Activated CD8-positive, alpha-beta T cell treated with anti-CD3 and anti-CD28 coated beads, Interleukin-2, amount 10 ng/mL, durations not matched to agents 7 days and 5 days (primary cell): Measurements from ENCODE around the gene ARPP21. TPM values are rescaled to one million over a fixed set of nuclear protein-coding genes. Genes with fewer than 3 reads are reported as not detected.

ENCODE experiments used
- ATAC-seq: fragments of 150-1000 bp; cut with Tn5 transposase; one replicate; pipeline ENCODE4 v1.10.0; 2021; ENCODE audit warnings: moderate library complexity
- CTCF ChIA-PET: fragments of 350-600 bp; sonication (Branson Sonifier 250); formaldehyde crosslinking; loops from one replicate; lab custom pipeline; 2021; ENCODE audit warnings: antibody characterized with exemption; lab: Charles Lee
- POLR2A ChIA-PET: fragments of 350-600 bp; sonication (Branson Sonifier 250); formaldehyde crosslinking; loops from one replicate; lab custom pipeline; 2021; ENCODE audit warnings: antibody characterized with exemption; lab: Charles Lee
- DNase-seq: peaks from one replicate; pipeline ENCODE4 v3.0.0-alpha.2; 2020
- H3K27ac Mint-ChIP-seq: one replicate; pipeline ENCODE4 v1.8.0; 2021; ENCODE audit warnings: mild to moderate bottlenecking, mixed read lengths
- H3K27me3 Mint-ChIP-seq: one replicate; pipeline ENCODE4 v1.8.0; 2021; ENCODE audit warnings: low read depth, mixed read lengths
- H3K36me3 Mint-ChIP-seq: one replicate; pipeline ENCODE4 v1.8.0; 2021; ENCODE audit warnings: low read depth, mixed read lengths
- H3K4me1 Mint-ChIP-seq: one replicate; pipeline ENCODE4 v1.8.0; 2021; ENCODE audit warnings: low read depth, mixed read lengths
- H3K4me3 Mint-ChIP-seq: one replicate; pipeline ENCODE4 v1.8.0; 2021; ENCODE audit warnings: mild to moderate bottlenecking, mixed read lengths
- H3K9me3 Mint-ChIP-seq: one replicate; pipeline ENCODE4 v1.8.0; 2022; ENCODE audit warnings: mixed read lengths; ENCODE audit not compliant: insufficient read depth
- total RNA-seq, 2 experiments: library from RNA; stranded (reverse); gene quantifications; one replicate each; pipeline ENCODE4 v1.2.3, GENCODE V29; 2021

The ARPP21 gene
- total RNA-seq, 2 experiments from 2014 or later = not detected

GRCh38 chr3:35777563-35778554, 138.5 kb downstream of the ARPP21 start:
- DNase-seq = no peak
- CTCF ChIA-PET = no interaction called here
- Mint-ChIP-seq H3K27ac (no peak overlapping the region), H3K4me1 (no peaks in the 10 kb centered on the region), H3K27me3 (no peaks in the 10 kb centered on the region), H3K4me3 (no peak overlapping the region), H3K9me3 (no peaks in the 10 kb centered on the region), H3K36me3 (no peaks in the 10 kb centered on the region)
- ATAC-seq = no peak
- POLR2A ChIA-PET = no interaction called here

GRCh38 chr3:35779611-35780010, 140.3 kb downstream of the ARPP21 start:
- CTCF ChIA-PET = no interaction called here
- no peaks in the 10 kb centered on the region for H3K4me1 Mint-ChIP-seq

GRCh38 chr3:35780800-35781199, 141.5 kb downstream of the ARPP21 start:
- H3K9me3 Mint-ChIP-seq = no peaks in the 10 kb centered on the region
- no peak overlapping the region for H3K4me3 Mint-ChIP-seq
- H3K27me3 Mint-ChIP-seq = no peaks in the 10 kb centered on the region
- ATAC-seq (no peak), DNase-seq (no peak)
- no peak overlapping the region for H3K27ac Mint-ChIP-seq
- POLR2A ChIA-PET = no interaction called here
- H3K36me3 Mint-ChIP-seq = no peaks in the 10 kb centered on the region
- CTCF ChIA-PET = no interaction called here
- H3K4me1 Mint-ChIP-seq = no peaks in the 10 kb centered on the region

More at GRCh38 chr3:35779611-35780010, 140.3 kb downstream of the ARPP21 start:
- Mint-ChIP-seq H3K36me3 (no peaks in the 10 kb centered on the region), H3K4me3 (no peak overlapping the region), H3K27ac (no peak overlapping the region), H3K27me3 (no peaks in the 10 kb centered on the region), H3K9me3 (no peaks in the 10 kb centered on the region)
- POLR2A ChIA-PET = no interaction called here
- DNase-seq = no peak
- no peak for ATAC-seq

- H3K27ac Mint-ChIP-seq = no peak overlapping the region
- no peak for DNase-seq
- no peaks in the 10 kb centered on the region for H3K9me3 Mint-ChIP-seq
- ChIA-PET CTCF (no interaction called here), POLR2A (no interaction called here)
- no peak overlapping the region for H3K4me3 Mint-ChIP-seq
- no peak for ATAC-seq
- H3K36me3 Mint-ChIP-seq = no peaks in the 10 kb centered on the region
- H3K4me1 Mint-ChIP-seq = no peaks in the 10 kb centered on the region
- no peaks in the 10 kb centered on the region for H3K27me3 Mint-ChIP-seq
These were observed 142.2 kb downstream of the ARPP21 start for GRCh38 chr3:35781558-35781957.

DNA sequence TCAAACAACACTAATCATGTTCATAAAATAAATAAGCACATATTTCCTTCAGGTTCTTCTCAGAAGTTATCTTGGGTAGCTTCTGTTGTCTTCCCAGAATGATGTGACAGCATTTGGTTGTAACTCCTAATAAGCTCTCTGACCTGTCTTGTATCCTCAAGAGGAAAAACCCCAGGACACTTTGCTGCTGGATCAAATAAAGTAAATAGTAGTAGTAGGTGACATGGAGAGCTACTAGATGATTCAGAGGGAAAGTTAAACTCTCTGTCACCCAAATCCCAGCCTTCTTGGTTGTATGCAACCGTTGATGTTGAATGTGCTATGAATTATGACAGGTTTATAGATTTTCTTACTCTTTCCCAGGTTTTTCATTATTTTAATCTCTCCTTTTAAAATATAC, 143.0 kb downstream of the ARPP21 start:
- Mint-ChIP-seq H3K27me3 (no peaks in the 10 kb centered on the region), H3K4me3 (no peak overlapping the region), H3K4me1 (no peaks in the 10 kb centered on the region), H3K9me3 (no peaks in the 10 kb centered on the region), H3K27ac (no peak overlapping the region), H3K36me3 (no peaks in the 10 kb centered on the region)
- ChIA-PET CTCF (no interaction called here), POLR2A (no interaction called here)
- DNase-seq (no peak), ATAC-seq (no peak)

- Mint-ChIP-seq H3K27ac (no peak overlapping the region), H3K9me3 (no peaks in the 10 kb centered on the region), H3K4me1 (no peaks in the 10 kb centered on the region), H3K4me3 (no peak overlapping the region), H3K27me3 (no peaks in the 10 kb centered on the region), H3K36me3 (no peaks in the 10 kb centered on the region)
- ChIA-PET POLR2A (no interaction called here), CTCF (no interaction called here)
- ATAC-seq (no peak), DNase-seq (no peak)
These were observed 144.8 kb downstream of the ARPP21 start for GRCh38 chr3:35784169-35784568.

DNA sequence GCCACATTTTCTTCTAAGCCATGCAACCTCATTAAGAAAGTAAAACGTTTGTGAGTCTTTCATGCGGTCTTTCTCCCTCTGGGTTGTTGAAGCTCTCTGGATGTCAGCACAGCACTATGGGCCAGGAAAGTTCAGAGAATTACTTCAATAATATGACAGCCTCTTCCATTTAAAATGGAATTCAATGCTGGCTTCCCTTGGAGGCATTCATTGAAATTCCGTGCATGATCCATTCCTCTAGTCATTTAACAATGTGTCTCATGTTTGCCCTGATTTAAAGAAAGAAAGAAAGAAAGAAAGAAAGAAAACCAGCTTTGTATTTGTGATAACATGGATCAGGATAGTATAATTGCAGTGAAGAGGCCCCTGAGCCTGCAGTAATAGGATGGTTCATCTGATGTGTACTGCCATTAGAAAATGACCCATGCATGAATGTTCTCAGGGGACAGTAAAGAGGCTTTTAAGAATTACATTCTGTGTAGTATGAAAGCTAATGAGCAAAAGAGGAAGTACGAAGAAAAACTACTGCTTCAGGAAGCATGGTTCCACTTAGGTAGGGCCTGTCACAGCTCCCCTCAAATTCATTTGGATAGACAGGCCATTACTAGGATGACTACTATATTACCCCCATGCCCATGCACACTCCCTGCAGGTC, 146.0 kb downstream of the ARPP21 start:
- no peaks in the 10 kb centered on the region for H3K9me3 Mint-ChIP-seq
- ChIA-PET CTCF (no interaction called here), POLR2A (no interaction called here)
- H3K4me3 Mint-ChIP-seq = no peak overlapping the region
- no peaks in the 10 kb centered on the region for H3K36me3 Mint-ChIP-seq
- H3K27ac Mint-ChIP-seq = no peak overlapping the region
- ATAC-seq = no peak
- DNase-seq = no peak
- H3K27me3 Mint-ChIP-seq = no peaks in the 10 kb centered on the region
- no peaks in the 10 kb centered on the region for H3K4me1 Mint-ChIP-seq

GRCh38 chr3:35787936-35788335, 148.6 kb downstream of the ARPP21 start:
- Mint-ChIP-seq H3K36me3 (no peaks in the 10 kb centered on the region), H3K27me3 (no peaks in the 10 kb centered on the region), H3K4me3 (no peak overlapping the region), H3K4me1 (no peaks in the 10 kb centered on the region), H3K9me3 (no peaks in the 10 kb centered on the region), H3K27ac (no peak overlapping the region)
- POLR2A ChIA-PET = no interaction called here
- CTCF ChIA-PET = interaction anchor here (0.6 kb wide), 1 partner anchor 1297 kb away, joined by 3 read pairs; no protein-coding TSS in a partner anchor
- DNase-seq (no peak), ATAC-seq (no peak)

- no peak for ATAC-seq
These were observed 149.9 kb downstream of the ARPP21 start for GRCh38 chr3:35789042-35789831.

DNA sequence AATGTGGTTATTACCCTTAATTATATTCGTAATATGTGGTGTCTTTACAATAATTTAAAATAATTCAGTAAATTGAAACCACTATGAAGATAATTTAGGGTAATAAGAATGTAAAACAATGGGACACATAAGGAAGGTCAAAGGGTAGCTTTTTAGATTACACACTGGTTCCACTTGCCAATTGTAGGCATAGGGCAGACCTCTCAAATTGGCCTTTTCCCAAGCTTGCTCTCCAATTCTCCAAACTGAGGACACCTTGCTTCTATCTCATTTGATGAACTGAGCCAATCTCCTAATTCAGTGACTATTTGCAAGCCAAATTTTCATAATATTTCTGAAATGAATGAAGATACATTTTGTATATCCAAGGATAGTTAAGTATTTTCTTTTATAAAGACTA, 151.4 kb downstream of the ARPP21 start:
- Mint-ChIP-seq H3K36me3 (no peaks in the 10 kb centered on the region), H3K9me3 (no peaks in the 10 kb centered on the region), H3K27ac (no peak overlapping the region), H3K4me1 (no peaks in the 10 kb centered on the region), H3K27me3 (no peaks in the 10 kb centered on the region), H3K4me3 (no peak overlapping the region)
- no peak for ATAC-seq
- ChIA-PET POLR2A (no interaction called here), CTCF (no interaction called here)
- no peak for DNase-seq

More at GRCh38 chr3:35789042-35789831, 149.9 kb downstream of the ARPP21 start:
- Mint-ChIP-seq H3K4me1 (no peaks in the 10 kb centered on the region), H3K36me3 (no peaks in the 10 kb centered on the region), H3K27me3 (no peaks in the 10 kb centered on the region), H3K27ac (no peak overlapping the region), H3K4me3 (no peak overlapping the region), H3K9me3 (no peaks in the 10 kb centered on the region)
- no peak for DNase-seq
- ChIA-PET CTCF (no interaction called here), POLR2A (no interaction called here)

DNA sequence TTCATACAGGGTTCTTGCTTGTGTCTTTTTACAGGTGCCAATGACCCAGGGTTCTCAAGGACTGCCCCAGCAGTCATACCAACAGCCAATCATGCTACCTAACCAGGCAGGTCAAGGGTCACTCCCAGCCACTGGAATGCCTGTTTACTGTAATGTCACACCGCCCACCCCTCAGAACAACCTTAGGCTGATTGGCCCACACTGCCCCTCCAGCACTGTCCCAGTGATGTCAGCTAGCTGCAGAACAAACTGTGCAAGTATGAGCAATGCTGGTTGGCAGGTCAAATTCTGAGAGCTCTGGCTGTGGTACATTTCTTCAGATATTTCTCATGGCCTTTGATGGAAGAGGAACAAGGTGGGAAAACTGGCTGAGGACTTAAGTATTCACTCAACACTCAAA, 154.3 kb downstream of the ARPP21 start:
- Mint-ChIP-seq H3K4me1 (no peaks in the 10 kb centered on the region), H3K4me3 (no peak overlapping the region), H3K9me3 (no peaks in the 10 kb centered on the region), H3K27me3 (no peaks in the 10 kb centered on the region), H3K27ac (no peak overlapping the region), H3K36me3 (no peaks in the 10 kb centered on the region)
- ATAC-seq (no peak), DNase-seq (no peak)
- CTCF ChIA-PET = no interaction called here
- POLR2A ChIA-PET = no interaction called here
